GM23338 (cell line): ENCODE results near the gene IL22RA2.

Experiments used
- CREB1 ChIP-seq: fragments of 250-450 bp; sonication (Bioruptor Pico); IDR thresholded peaks from 2 replicates; pipeline ENCODE4 v1.5.0; 2020; ENCODE audit warnings: low read depth, mild to moderate bottlenecking, moderate library complexity
- EZH2 ChIP-seq: fragments of 200-600 bp; sonication (generic); IDR thresholded peaks from one replicate; pipeline ENCODE4 v1.8.0; 2017; ENCODE audit warnings: antibody characterized with exemption, mild to moderate bottlenecking, low read depth; ENCODE audit not compliant: unreplicated experiment
- EZH2phosphoT487 ChIP-seq: fragments of 200-600 bp; sonication (generic); IDR thresholded peaks from one replicate; pipeline ENCODE4 v1.8.1; 2018; ENCODE audit warnings: antibody characterized with exemption; ENCODE audit not compliant: unreplicated experiment
- TF ChIP-seq, protein P1 (sequence below), 2 experiments: fragments of 200-600 bp in 1 of 2; sonication (generic) in 1 of 2; conservative IDR thresholded peaks; 2 replicates each; pipeline versions ENCODE4 v1.5.1 to v1.6.1; 2016 to 2017; ENCODE audit warnings: antibody characterized with exemption in 2 of 2, low read depth in 2 of 2, mild to moderate bottlenecking in 2 of 2, moderate library complexity in 1 of 2

DNA sequence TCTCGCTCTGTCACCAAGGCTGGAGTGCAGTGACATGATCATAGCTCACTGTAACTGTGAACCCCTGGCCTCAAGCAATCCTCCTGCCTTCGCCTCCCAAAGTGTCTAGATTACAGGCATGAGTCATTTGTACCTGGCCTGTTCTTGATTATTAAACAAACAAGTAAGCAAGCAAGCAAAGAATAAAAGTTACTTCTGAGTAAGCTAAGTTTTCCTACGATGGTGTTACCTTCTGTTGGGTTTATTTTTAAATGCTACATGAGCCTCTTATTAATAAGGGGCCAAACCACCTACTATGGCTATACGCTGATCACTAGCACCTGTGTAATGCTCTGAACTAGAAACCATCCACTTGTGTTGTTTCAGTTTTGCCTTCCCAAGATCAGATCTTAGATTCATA, 50.8 kb downstream of the IL22RA2 start:
- TF ChIP-seq, protein P1, sequence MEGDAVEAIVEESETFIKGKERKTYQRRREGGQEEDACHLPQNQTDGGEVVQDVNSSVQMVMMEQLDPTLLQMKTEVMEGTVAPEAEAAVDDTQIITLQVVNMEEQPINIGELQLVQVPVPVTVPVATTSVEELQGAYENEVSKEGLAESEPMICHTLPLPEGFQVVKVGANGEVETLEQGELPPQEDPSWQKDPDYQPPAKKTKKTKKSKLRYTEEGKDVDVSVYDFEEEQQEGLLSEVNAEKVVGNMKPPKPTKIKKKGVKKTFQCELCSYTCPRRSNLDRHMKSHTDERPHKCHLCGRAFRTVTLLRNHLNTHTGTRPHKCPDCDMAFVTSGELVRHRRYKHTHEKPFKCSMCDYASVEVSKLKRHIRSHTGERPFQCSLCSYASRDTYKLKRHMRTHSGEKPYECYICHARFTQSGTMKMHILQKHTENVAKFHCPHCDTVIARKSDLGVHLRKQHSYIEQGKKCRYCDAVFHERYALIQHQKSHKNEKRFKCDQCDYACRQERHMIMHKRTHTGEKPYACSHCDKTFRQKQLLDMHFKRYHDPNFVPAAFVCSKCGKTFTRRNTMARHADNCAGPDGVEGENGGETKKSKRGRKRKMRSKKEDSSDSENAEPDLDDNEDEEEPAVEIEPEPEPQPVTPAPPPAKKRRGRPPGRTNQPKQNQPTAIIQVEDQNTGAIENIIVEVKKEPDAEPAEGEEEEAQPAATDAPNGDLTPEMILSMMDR (conservative IDR thresholded peaks at IDR 0.05; ENCODE audit: low read depth in 2 of 2): no peak
- TF ChIP-seq EZH2 (no peak), EZH2phosphoT487 (no peak), CREB1 (CRISPR knock-in tag) (no peak)
